Measurements from ENCODE around the gene KSR2. TPM values are rescaled to one million over a fixed set of nuclear protein-coding genes. Genes with fewer than 3 reads are reported as not detected.

Gene KSR2
- total RNA-seq, 1 experiment from 2014 or later = 2.0 TPM

DNA sequence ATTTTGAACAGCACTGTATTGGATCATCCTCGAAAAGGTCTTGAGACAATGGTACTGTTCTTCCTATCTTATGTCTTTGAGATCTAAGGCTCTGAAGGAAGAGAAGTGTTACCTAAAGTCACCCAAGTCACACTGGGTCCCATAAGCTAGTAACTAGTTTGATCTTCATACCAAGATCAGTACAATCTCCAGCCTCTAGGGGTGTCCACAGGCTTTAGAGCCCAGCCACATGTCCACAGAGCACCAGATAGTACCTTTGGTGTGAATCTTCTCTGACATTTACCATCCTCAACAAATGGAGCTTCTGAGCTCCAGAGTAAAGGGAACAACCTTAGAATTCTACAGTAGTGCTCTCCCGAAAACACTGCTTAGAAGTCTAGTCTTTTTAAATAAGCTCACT, 78.7 kb downstream of the KSR2 start:
- Histone ChIP-seq H3K36me3 (ENCODE audit: low read depth) (no peaks in the 10 kb centered on the region), H3K27me3 (ENCODE audit: insufficient read depth, low read depth) (no peaks in the 10 kb centered on the region), H3K4me3 (no peak overlapping the region), H3K27ac (no peak overlapping the region), H3F3A (ENCODE audit: insufficient read depth, low read depth) (no peaks in the 10 kb centered on the region), H2AFZ (no peak overlapping the region), H3K9me2 (ENCODE audit: insufficient read depth) (no peaks in the 10 kb centered on the region), H3K4me2 (no peak overlapping the region), H4K20me1 (ENCODE audit: insufficient read depth) (no peaks in the 10 kb centered on the region), H3K9me3 (ENCODE audit: insufficient read depth, low read depth) (no peaks in the 10 kb centered on the region), H3K79me2 (ENCODE audit: low read depth) (no peaks in the 10 kb centered on the region), H3K4me1 (replicated peaks; ENCODE audit: insufficient read depth) (no peaks in the 10 kb centered on the region)
- no TSS peak for BruUV-seq (replicated peaks)
- TF ChIP-seq, protein P1, sequence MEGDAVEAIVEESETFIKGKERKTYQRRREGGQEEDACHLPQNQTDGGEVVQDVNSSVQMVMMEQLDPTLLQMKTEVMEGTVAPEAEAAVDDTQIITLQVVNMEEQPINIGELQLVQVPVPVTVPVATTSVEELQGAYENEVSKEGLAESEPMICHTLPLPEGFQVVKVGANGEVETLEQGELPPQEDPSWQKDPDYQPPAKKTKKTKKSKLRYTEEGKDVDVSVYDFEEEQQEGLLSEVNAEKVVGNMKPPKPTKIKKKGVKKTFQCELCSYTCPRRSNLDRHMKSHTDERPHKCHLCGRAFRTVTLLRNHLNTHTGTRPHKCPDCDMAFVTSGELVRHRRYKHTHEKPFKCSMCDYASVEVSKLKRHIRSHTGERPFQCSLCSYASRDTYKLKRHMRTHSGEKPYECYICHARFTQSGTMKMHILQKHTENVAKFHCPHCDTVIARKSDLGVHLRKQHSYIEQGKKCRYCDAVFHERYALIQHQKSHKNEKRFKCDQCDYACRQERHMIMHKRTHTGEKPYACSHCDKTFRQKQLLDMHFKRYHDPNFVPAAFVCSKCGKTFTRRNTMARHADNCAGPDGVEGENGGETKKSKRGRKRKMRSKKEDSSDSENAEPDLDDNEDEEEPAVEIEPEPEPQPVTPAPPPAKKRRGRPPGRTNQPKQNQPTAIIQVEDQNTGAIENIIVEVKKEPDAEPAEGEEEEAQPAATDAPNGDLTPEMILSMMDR (conservative IDR thresholded peaks at IDR 0.05) = no peak; the same call in 1 of the 2 replicates
- TF ChIP-seq EZH2 (IDR thresholded peaks at IDR 0.05; ENCODE audit: low read depth) = no peak
- POLR2A ChIA-PET (ENCODE audit: unreplicated experiment) = no interaction called here
- CTCF ChIA-PET = interaction anchor here (0.6 kb wide), 1 partner anchor 15 kb away, joined by 3 read pairs; no protein-coding TSS in a partner anchor
- DNase-seq = no peak
- intact Hi-C loops (cut with micrococcal nuclease; ENCODE audit: unreplicated experiment) = no loop called here

DNA sequence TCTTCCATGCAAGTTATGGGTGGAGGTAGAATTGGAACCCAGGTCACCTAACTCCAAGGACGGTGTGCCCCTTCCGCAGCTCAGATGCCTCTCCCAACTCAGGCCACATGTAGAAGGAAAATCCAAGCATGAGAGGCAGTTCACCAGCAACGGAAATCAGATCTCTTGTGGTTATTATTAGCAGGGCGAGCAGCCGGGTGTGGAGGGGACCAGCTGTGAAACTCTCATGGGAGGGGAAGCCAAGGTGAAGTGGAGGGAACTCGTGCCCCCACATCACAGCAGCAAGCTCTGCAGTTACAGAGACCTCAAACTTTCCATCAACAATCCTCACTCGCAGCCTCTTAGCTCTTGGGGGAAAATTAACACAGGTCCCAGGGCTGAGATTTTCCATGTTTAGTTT, 79.7 kb downstream of the KSR2 start:
- Histone ChIP-seq H3K4me1 (replicated peaks; ENCODE audit: insufficient read depth) (no peaks in the 10 kb centered on the region), H3K4me2 (no peak overlapping the region), H3K9me3 (ENCODE audit: insufficient read depth, low read depth) (no peaks in the 10 kb centered on the region), H3K27me3 (ENCODE audit: insufficient read depth, low read depth) (no peaks in the 10 kb centered on the region), H3K9me2 (ENCODE audit: insufficient read depth) (no peaks in the 10 kb centered on the region), H3K27ac (no peak overlapping the region), H4K20me1 (ENCODE audit: insufficient read depth) (no peaks in the 10 kb centered on the region), H2AFZ (no peak overlapping the region), H3F3A (ENCODE audit: insufficient read depth, low read depth) (no peaks in the 10 kb centered on the region), H3K36me3 (ENCODE audit: low read depth) (no peaks in the 10 kb centered on the region), H3K4me3 (no peak overlapping the region), H3K79me2 (ENCODE audit: low read depth) (no peaks in the 10 kb centered on the region)
- intact Hi-C loops (cut with micrococcal nuclease; ENCODE audit: unreplicated experiment) = no loop called here
- TF ChIP-seq, protein P1 (conservative IDR thresholded peaks at IDR 0.05) = no peak
- no peak for TF ChIP-seq EZH2 (IDR thresholded peaks at IDR 0.05; ENCODE audit: low read depth)
- CTCF ChIA-PET = no interaction called here
- POLR2A ChIA-PET (ENCODE audit: unreplicated experiment) = no interaction called here
- no TSS peak for BruUV-seq (replicated peaks)
- DNase-seq = no peak

DNA sequence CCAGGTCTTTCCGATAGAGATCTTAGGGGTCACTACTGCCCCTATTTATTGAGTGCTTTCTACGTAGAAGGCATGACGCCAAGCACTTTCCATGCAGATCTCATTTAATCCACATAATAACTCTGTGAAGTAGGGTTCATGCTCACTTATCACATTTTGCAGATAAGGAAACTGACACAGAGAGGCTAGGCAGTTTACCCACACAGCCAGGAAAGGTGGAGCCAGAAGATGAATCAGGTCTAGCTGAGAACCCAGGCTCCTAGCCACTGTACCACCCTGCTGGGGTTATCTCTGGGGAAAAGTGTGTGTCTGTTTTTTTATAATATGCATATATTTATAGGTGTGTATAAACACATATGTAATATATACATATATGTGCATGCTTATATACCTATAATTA, 83.6 kb downstream of the KSR2 start:
- Histone ChIP-seq H3K9me3 (ENCODE audit: insufficient read depth, low read depth) (no peaks in the 10 kb centered on the region), H3K27ac (no peak overlapping the region), H3K4me2 (no peak overlapping the region), H3K4me1 (replicated peaks; ENCODE audit: insufficient read depth) (no peaks in the 10 kb centered on the region), H3K27me3 (ENCODE audit: insufficient read depth, low read depth) (no peaks in the 10 kb centered on the region), H3K4me3 (no peak overlapping the region), H2AFZ (no peak overlapping the region), H3K36me3 (ENCODE audit: low read depth) (no peaks in the 10 kb centered on the region), H3K9me2 (ENCODE audit: insufficient read depth) (no peaks in the 10 kb centered on the region), H3F3A (ENCODE audit: insufficient read depth, low read depth) (no peaks in the 10 kb centered on the region), H4K20me1 (ENCODE audit: insufficient read depth) (no peaks in the 10 kb centered on the region), H3K79me2 (ENCODE audit: low read depth) (no peaks in the 10 kb centered on the region)
- ChIA-PET POLR2A (ENCODE audit: unreplicated experiment) (interaction anchor here (0.6 kb wide), 1 partner anchor 125 kb away, joined by 5 read pairs; no protein-coding TSS in a partner anchor), CTCF (no interaction called here)
- BruUV-seq (replicated peaks) = no TSS peak
- TF ChIP-seq, protein P1 (conservative IDR thresholded peaks at IDR 0.05) = no peak
- no peak for TF ChIP-seq EZH2 (IDR thresholded peaks at IDR 0.05; ENCODE audit: low read depth)
- no peak for DNase-seq
- intact Hi-C loops (cut with micrococcal nuclease; ENCODE audit: unreplicated experiment) = no loop called here
